ENCODE measurements around the gene STARD8. TPM values are rescaled to one million over a fixed set of nuclear protein-coding genes. Genes with fewer than 3 reads are reported as not detected.
"Not testable (repeated sequence)": the region's sequence is repeated elsewhere in the genome, so short reads cannot be mapped to it uniquely, and the experiment has no call there.

STARD8 gene
- under 1 TPM; 0.27 to 0.43 TPM for total RNA-seq

GRCh38 chrX:68647156-68647957, at the start of gene STARD8:
STARD8 (plus strand) TSS chrX:68647666; CDS start chrX:68647883, 217 bp downstream.
- ATAC-seq, result no peak

GRCh38 chrX:68598841-68599240, 48.6 kb upstream of the STARD8 start:
- H3K36me3 Mint-ChIP-seq, result peaks cover 23 to 28% of the 10 kb centered on the region in 2 donors
- DNase-seq (ENCODE audit: low spot score in 2 of 2), result no peak
- peaks cover 13 to 27% of the 10 kb centered on the region in 2 donors for H3K9me3 Mint-ChIP-seq
- H3K27ac Mint-ChIP-seq, result no peak overlapping the region
- no peak for ATAC-seq

More at GRCh38 chrX:68647156-68647957, at the start of gene STARD8:
- H3K27ac Mint-ChIP-seq, result no peak within 1 kb of the TSS
- no peaks in the 10 kb centered on the region for H3K36me3 Mint-ChIP-seq
- DNase-seq (ENCODE audit: low spot score in 2 of 2), result no peak
- H3K9me3 Mint-ChIP-seq, result no peaks in the 10 kb centered on the region

GRCh38 chrX:68599256-68600152, 48.0 kb upstream of the STARD8 start:
- DNase-seq (ENCODE audit: low spot score in 2 of 2) (no peak), ATAC-seq (no peak)
- Mint-ChIP-seq H3K27ac (no peak overlapping the region), H3K36me3 (peaks cover 17 to 21% of the 10 kb centered on the region in 2 donors), H3K9me3 (peaks cover 13 to 21% of the 10 kb centered on the region in 2 donors)

GRCh38 chrX:68604216-68604615, 43.2 kb upstream of the STARD8 start:
- H3K36me3 Mint-ChIP-seq, result peaks cover 6 to 12% of the 10 kb centered on the region in 2 donors
- ATAC-seq; H3K9me3 Mint-ChIP-seq; DNase-seq (ENCODE audit: low spot score in 2 of 2); H3K27ac Mint-ChIP-seq: not testable (repeated sequence)

GRCh38 chrX:68614733-68615132, 32.7 kb upstream of the STARD8 start:
- not testable (repeated sequence) for H3K9me3 Mint-ChIP-seq; H3K27ac Mint-ChIP-seq; ATAC-seq; DNase-seq (ENCODE audit: low spot score in 2 of 2); H3K36me3 Mint-ChIP-seq

GRCh38 chrX:68627986-68628385, 19.5 kb upstream of the STARD8 start:
- DNase-seq (ENCODE audit: low spot score in 2 of 2) (no peak), ATAC-seq (no peak)
- Mint-ChIP-seq H3K27ac (no peak overlapping the region), H3K36me3 (no peaks in the 10 kb centered on the region), H3K9me3 (no peaks in the 10 kb centered on the region)

- DNase-seq (ENCODE audit: low spot score in 2 of 2); ATAC-seq; H3K36me3 Mint-ChIP-seq; H3K27ac Mint-ChIP-seq; H3K9me3 Mint-ChIP-seq: not testable (repeated sequence)
Observed at GRCh38 chrX:68629936-68630335, 17.5 kb upstream of the STARD8 start.

GRCh38 chrX:68631336-68631735, 16.1 kb upstream of the STARD8 start:
- Mint-ChIP-seq H3K36me3 (no peaks in the 10 kb centered on the region), H3K27ac (no peak overlapping the region), H3K9me3 (no peaks in the 10 kb centered on the region)
- DNase-seq (ENCODE audit: low spot score in 2 of 2) (no peak), ATAC-seq (no peak)

- ATAC-seq, result no peak
- DNase-seq (ENCODE audit: low spot score in 2 of 2), result no peak
- no peak overlapping the region for H3K27ac Mint-ChIP-seq
- H3K36me3 Mint-ChIP-seq, result no peaks in the 10 kb centered on the region
- no peaks in the 10 kb centered on the region for H3K9me3 Mint-ChIP-seq
Observed at GRCh38 chrX:68632491-68632890, 15.0 kb upstream of the STARD8 start.

GRCh38 chrX:68633981-68634380, 13.5 kb upstream of the STARD8 start:
- H3K36me3 Mint-ChIP-seq, result no peaks in the 10 kb centered on the region
- no peak for DNase-seq (ENCODE audit: low spot score in 2 of 2)
- no peaks in the 10 kb centered on the region for H3K9me3 Mint-ChIP-seq
- H3K27ac Mint-ChIP-seq, result no peak overlapping the region
- no peak for ATAC-seq

GRCh38 chrX:68634649-68635227, 12.7 kb upstream of the STARD8 start:
- ATAC-seq (no peak), DNase-seq (ENCODE audit: low spot score in 2 of 2) (no peak)
- no peak overlapping the region for H3K27ac Mint-ChIP-seq
- H3K36me3 Mint-ChIP-seq, result no peaks in the 10 kb centered on the region
- no peaks in the 10 kb centered on the region for H3K9me3 Mint-ChIP-seq

GRCh38 chrX:68640661-68641060, 6.8 kb upstream of the STARD8 start:
- DNase-seq (ENCODE audit: low spot score in 2 of 2) (no peak), ATAC-seq (no peak)
- H3K36me3 Mint-ChIP-seq, result no peaks in the 10 kb centered on the region
- H3K9me3 Mint-ChIP-seq, result no peaks in the 10 kb centered on the region
- no peak overlapping the region for H3K27ac Mint-ChIP-seq

- no peak overlapping the region for H3K27ac Mint-ChIP-seq
Observed at GRCh38 chrX:68644861-68645260, 2.6 kb upstream of the STARD8 start.

GRCh38 chrX:68646421-68646820, 1.0 kb upstream of the STARD8 start:
- Mint-ChIP-seq H3K36me3 (no peaks in the 10 kb centered on the region), H3K27ac (no peak overlapping the region), H3K9me3 (no peaks in the 10 kb centered on the region)
- no peak for ATAC-seq
- DNase-seq (ENCODE audit: low spot score in 2 of 2), result no peak

More at GRCh38 chrX:68644861-68645260, 2.6 kb upstream of the STARD8 start:
- ATAC-seq, result no peak
- DNase-seq (ENCODE audit: low spot score in 2 of 2), result no peak
- Mint-ChIP-seq H3K36me3 (no peaks in the 10 kb centered on the region), H3K9me3 (no peaks in the 10 kb centered on the region)

- no peak for DNase-seq (ENCODE audit: low spot score in 2 of 2)
- Mint-ChIP-seq H3K36me3 (no peaks in the 10 kb centered on the region), H3K27ac (no peak overlapping the region), H3K9me3 (no peaks in the 10 kb centered on the region)
- ATAC-seq, result no peak
Observed at GRCh38 chrX:68648960-68649359, 1.5 kb downstream of the STARD8 start.

GRCh38 chrX:68650491-68650890, 3.0 kb downstream of the STARD8 start:
- ATAC-seq, result no peak
- Mint-ChIP-seq H3K36me3 (no peaks in the 10 kb centered on the region), H3K9me3 (no peaks in the 10 kb centered on the region), H3K27ac (no peak overlapping the region)
- DNase-seq (ENCODE audit: low spot score in 2 of 2), result no peak

GRCh38 chrX:68651110-68651509, 3.6 kb downstream of the STARD8 start:
- H3K27ac Mint-ChIP-seq, result no peak overlapping the region
- DNase-seq (ENCODE audit: low spot score in 2 of 2) (no peak), ATAC-seq (no peak)
- no peaks in the 10 kb centered on the region for H3K36me3 Mint-ChIP-seq
- no peaks in the 10 kb centered on the region for H3K9me3 Mint-ChIP-seq

Measured in activated naive CD4-positive, alpha-beta T cell treated with anti-CD3 and anti-CD28 coated beads, Interleukin-2, amount 50 U/mL, for 72 hours (primary cell).